SJCRH30 (cell line): ENCODE data around the gene DISC1. TPM values are rescaled to one million over a fixed set of nuclear protein-coding genes. Genes with fewer than 3 reads are reported as not detected.
"Not testable (repeated sequence)": the region's sequence is repeated elsewhere in the genome, so short reads cannot be mapped to it uniquely, and the experiment has no call there.

Experiments used
- DNase-seq, 2 experiments: peaks; one replicate each; pipeline ENCODE4 v3.0.0-alpha.2; 2015 to 2020
- H3K27ac ChIP-seq: fragments of 250-450 bp; sonication (Bioruptor Pico); 2 replicates; pipeline ENCODE4 v1.5.1; 2020; ENCODE audit warnings: mild to moderate bottlenecking, moderate library complexity
- H3K27me3 ChIP-seq: fragments of 250-450 bp; sonication (Bioruptor Pico); 2 replicates; pipeline ENCODE4 v1.5.1; 2020; ENCODE audit warnings: mild to moderate bottlenecking, moderate library complexity
- H3K36me3 ChIP-seq: fragments of 250-450 bp; sonication (Bioruptor Pico); 2 replicates; pipeline ENCODE4 v1.5.1; 2020; ENCODE audit warnings: mild to moderate bottlenecking, moderate library complexity
- H3K4me1 ChIP-seq: fragments of 250-450 bp; sonication (Bioruptor Pico); 2 replicates; pipeline ENCODE4 v1.5.1; 2020; ENCODE audit warnings: mild to moderate bottlenecking, moderate library complexity
- H3K4me3 ChIP-seq: fragments of 250-450 bp; sonication (Bioruptor Pico); 2 replicates; pipeline ENCODE4 v1.5.1; 2020; ENCODE audit warnings: mild to moderate bottlenecking, moderate library complexity
- H3K9me3 ChIP-seq: fragments of 250-450 bp; sonication (Bioruptor Pico); replicated peaks from 2 replicates; pipeline ENCODE4 v1.5.1; 2020; ENCODE audit warnings: mild to moderate bottlenecking, moderate library complexity
- total RNA-seq: library from RNA; depleted of rRNA; stranded (reverse); fragments of >200 nt; shearing (Covaris generic); gene quantifications from 2 replicates; pipeline ENCODE4 v1.2.3, GENCODE V29; 2014

DISC1 gene
- total RNA-seq, 1 experiment from 2014 or later = 5.3 TPM

DNA sequence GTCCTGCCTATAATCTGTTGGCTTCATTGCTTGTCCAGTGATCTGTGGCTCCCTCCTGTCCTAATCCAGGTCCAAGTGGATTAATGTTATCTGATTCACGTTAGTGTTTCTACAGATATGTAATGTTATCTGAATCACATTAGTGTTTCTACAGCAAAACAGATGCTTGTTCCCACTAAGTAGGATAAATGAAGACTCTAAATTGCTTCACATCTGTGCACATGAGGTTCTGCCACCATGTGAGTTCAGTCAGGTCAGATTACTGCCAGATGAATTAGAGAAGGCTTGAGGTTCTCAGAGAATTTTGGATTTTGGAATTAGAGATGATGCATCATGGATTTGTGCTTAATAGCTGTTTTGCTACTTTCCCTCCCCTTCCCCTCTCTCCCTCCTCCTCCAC, 13.2 kb downstream of the DISC1 start:
- Histone ChIP-seq H3K9me3 (no peaks in the 10 kb centered on the region), H3K36me3 (no peaks in the 10 kb centered on the region), H3K4me1 (peaks cover 23% of the 10 kb centered on the region), H3K4me3 (no peak overlapping the region), H3K27me3 (no peaks in the 10 kb centered on the region), H3K27ac (no peak overlapping the region)
- peak in 1 of 2 experiments; percentile 20 for DNase-seq

DNA sequence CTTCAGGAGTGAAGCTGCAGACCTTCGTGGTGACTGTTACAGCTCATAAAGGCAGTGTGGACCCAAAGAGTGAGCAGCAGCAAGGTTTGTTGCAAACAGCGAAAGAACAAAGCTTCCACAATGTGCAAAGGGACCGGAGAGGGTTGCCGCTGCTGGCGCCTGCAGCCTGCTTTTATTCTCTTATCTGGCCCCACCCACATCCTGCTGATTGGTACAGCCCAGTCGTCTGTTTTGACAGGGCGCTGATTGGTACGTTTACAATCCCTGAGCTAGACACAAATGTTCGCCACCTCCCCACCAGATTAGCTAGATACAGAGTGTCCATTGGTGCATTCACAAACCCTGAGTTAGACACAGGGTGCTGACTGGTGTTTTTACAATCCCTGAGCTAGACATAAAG, 14.9 kb downstream of the DISC1 start:
- H3K4me1 ChIP-seq, H3K27me3 ChIP-seq, DNase-seq, H3K4me3 ChIP-seq, H3K36me3 ChIP-seq, H3K9me3 ChIP-seq, H3K27ac ChIP-seq: not testable (repeated sequence)

DNA sequence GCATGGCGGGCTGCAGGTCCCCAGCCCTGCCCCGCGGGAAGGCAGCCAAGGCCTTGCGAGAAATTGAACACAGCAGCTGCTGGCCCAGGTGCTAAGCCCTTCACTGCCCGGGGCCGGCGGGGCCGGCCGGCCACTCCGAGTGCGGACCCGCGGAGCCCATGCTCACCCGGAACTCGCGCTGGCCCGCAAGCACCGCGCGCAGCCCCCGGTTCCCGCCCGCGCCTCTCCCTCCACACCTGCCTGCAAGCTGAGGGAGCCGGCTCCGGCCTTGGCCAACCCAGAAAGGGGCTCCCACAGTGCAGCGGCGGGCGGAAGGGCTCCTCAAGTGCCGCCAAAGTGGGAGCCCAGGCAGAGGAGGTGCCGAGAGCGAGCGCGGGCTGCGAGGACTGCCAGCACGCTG, 15.5 kb downstream of the DISC1 start:
- H3K27ac ChIP-seq, H3K36me3 ChIP-seq, DNase-seq, H3K4me1 ChIP-seq, H3K4me3 ChIP-seq, H3K9me3 ChIP-seq, H3K27me3 ChIP-seq: not testable (repeated sequence)

GRCh38 chr1:231642618-231643017, 16.0 kb downstream of the DISC1 start:
- Histone ChIP-seq H3K9me3 (no peaks in the 10 kb centered on the region; the same call in 1 of the 2 replicates), H3K27ac (no peak overlapping the region), H3K27me3 (no peaks in the 10 kb centered on the region), H3K36me3 (no peaks in the 10 kb centered on the region), H3K4me3 (no peak overlapping the region), H3K4me1 (peaks cover 7% of the 10 kb centered on the region)
- DNase-seq = no peak

- H3K27ac ChIP-seq = no peak overlapping the region
Measured at GRCh38 chr1:231643071-231643934, 16.7 kb downstream of the DISC1 start.

GRCh38 chr1:231643935-231644237, 17.3 kb downstream of the DISC1 start:
- no peak overlapping the region for H3K27ac ChIP-seq
- H3K27me3 ChIP-seq = no peaks in the 10 kb centered on the region
- no peaks in the 10 kb centered on the region; the same call in 1 of the 2 replicates for H3K9me3 ChIP-seq
- peaks cover 7% of the 10 kb centered on the region for H3K4me1 ChIP-seq
- no peak for DNase-seq
- no peaks in the 10 kb centered on the region for H3K36me3 ChIP-seq
- no peak overlapping the region for H3K4me3 ChIP-seq

More at GRCh38 chr1:231643071-231643934, 16.7 kb downstream of the DISC1 start:
- Histone ChIP-seq H3K36me3 (no peaks in the 10 kb centered on the region), H3K9me3 (no peaks in the 10 kb centered on the region; the same call in 1 of the 2 replicates), H3K4me1 (peaks cover 7% of the 10 kb centered on the region), H3K4me3 (no peak overlapping the region), H3K27me3 (no peaks in the 10 kb centered on the region)
- DNase-seq = no peak

DNA sequence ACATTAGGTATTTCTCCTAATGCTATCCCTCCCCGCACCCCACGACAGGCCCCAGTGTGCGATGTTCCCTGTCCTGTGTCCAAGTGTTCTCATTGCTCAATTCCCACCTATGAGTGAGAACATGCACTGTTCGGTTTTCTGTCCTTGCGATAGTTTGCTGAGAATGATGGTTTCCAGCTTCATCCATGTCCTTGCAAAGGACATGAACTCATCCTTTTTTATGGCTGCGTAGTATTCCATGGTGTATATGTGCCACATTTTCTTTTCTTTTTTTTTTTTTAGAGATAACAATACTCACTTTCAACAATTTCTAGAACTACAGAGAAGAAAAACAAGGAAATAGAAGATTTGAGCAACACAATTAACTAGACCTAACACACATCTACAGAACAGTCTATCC, 19.0 kb downstream of the DISC1 start:
- DNase-seq, H3K27me3 ChIP-seq, H3K4me3 ChIP-seq, H3K4me1 ChIP-seq, H3K27ac ChIP-seq, H3K36me3 ChIP-seq, H3K9me3 ChIP-seq: not testable (repeated sequence)

DNA sequence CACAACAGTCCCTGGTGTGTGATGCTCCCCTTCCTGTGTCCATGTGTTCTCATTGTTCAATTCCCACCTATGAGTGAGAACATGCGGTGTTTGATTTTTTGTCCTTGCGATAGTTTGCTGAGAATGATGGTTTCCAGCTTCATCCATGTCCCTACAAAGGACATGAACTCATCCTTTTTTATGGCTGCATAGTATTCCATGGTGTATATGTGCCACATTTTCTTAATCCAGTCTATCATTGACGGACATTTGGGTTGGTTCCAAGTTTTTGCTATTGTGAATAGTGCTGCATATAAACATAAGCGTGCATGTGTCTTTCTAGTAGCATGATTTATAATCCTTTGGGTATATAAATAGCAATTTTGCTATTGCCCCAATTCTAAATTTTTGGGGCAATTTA, 19.6 kb downstream of the DISC1 start:
- not testable (repeated sequence) for H3K36me3 ChIP-seq, H3K9me3 ChIP-seq, H3K27ac ChIP-seq, H3K4me3 ChIP-seq, DNase-seq, H3K4me1 ChIP-seq, H3K27me3 ChIP-seq

GRCh38 chr1:231651621-231652260, 25.2 kb downstream of the DISC1 start:
- not testable (repeated sequence) for H3K4me3 ChIP-seq, H3K36me3 ChIP-seq, DNase-seq, H3K27me3 ChIP-seq, H3K9me3 ChIP-seq, H3K4me1 ChIP-seq, H3K27ac ChIP-seq

DNA sequence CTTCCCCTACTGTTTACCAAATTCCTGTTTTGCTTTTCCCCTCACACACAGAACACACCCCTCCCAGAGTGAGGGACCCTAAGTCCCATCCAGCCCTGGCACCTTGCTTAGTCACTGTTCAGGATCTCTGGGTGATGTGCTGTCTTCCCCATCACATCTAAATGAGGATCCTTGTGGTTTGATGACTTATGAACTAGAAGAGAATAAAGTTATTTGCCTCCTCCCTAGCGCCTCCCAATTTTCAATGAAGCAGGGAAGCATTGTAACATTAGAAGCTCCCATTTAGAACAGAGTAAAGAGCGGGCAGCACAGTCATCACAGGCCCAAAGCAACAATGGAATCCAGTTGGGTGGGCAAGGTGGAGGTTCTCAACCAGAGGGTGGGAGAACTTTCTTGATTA, 27.0 kb downstream of the DISC1 start:
- no peak overlapping the region for H3K27ac ChIP-seq
- H3K27me3 ChIP-seq = no peaks in the 10 kb centered on the region
- no peaks in the 10 kb centered on the region for H3K4me1 ChIP-seq
- peaks cover 4% of the 10 kb centered on the region for H3K9me3 ChIP-seq
- no peak for DNase-seq
- no peak overlapping the region for H3K4me3 ChIP-seq
- H3K36me3 ChIP-seq = no peaks in the 10 kb centered on the region

DNA sequence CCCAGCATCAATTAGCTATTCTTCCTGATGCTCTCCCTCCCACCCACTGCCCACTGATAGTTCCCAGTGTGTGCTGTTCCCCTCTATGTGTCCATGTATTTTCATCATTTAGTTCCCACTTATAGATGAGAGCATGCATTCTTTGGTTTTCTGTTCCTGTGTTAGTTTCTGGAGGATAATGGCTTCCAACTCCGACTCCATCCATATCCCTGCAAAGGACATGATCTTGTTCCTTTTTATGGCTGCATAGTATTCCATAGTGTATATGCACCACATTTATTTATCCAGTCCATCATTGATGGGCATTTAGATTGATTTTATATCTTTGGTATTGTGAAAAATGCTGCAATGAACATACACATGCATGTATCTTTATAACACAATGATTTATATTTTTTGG, 30.2 kb downstream of the DISC1 start:
- Histone ChIP-seq H3K27ac (no peak overlapping the region), H3K27me3 (no peaks in the 10 kb centered on the region), H3K4me3 (no peak overlapping the region), H3K36me3 (no peaks in the 10 kb centered on the region), H3K9me3 (peaks cover 4% of the 10 kb centered on the region), H3K4me1 (no peaks in the 10 kb centered on the region)
- DNase-seq = no peak

- H3K27ac ChIP-seq, H3K36me3 ChIP-seq, H3K4me3 ChIP-seq, H3K27me3 ChIP-seq, H3K4me1 ChIP-seq, DNase-seq, H3K9me3 ChIP-seq: not testable (repeated sequence)
Measured at GRCh38 chr1:231658223-231658622, 31.6 kb downstream of the DISC1 start.

DNA sequence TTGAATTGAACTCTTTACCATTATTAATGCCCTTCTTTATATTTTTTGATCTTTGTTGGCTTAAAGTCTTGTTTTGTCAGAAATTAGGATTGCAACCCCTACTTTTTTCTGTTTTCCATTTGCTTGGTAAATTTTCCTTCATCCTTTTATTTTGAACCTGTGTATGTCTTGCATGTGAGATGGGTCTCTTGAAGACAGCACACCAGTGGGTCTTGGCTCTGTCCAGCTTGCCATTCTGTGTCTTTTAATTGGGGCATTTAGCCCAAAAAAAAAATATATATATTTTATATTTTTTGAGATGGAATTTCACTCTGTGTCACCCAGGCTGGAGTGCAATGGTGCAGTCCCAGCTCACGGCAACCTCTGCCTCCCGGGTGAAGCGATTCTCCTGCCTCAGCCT, 33.6 kb downstream of the DISC1 start:
- no peak for DNase-seq
- Histone ChIP-seq H3K4me1 (no peaks in the 10 kb centered on the region), H3K36me3 (no peaks in the 10 kb centered on the region), H3K9me3 (peaks cover 6% of the 10 kb centered on the region), H3K27ac (no peak overlapping the region), H3K4me3 (no peak overlapping the region), H3K27me3 (no peaks in the 10 kb centered on the region)

GRCh38 chr1:231663211-231663792, 36.7 kb downstream of the DISC1 start:
- peak in 1 of 2 experiments; percentile 13 for DNase-seq
- H3K36me3 ChIP-seq = no peaks in the 10 kb centered on the region
- H3K27me3 ChIP-seq = no peaks in the 10 kb centered on the region
- no peak overlapping the region for H3K4me3 ChIP-seq
- peaks cover 3% of the 10 kb centered on the region for H3K9me3 ChIP-seq
- H3K4me1 ChIP-seq = no peaks in the 10 kb centered on the region
- no peak overlapping the region for H3K27ac ChIP-seq

GRCh38 chr1:231665101-231665500, 38.5 kb downstream of the DISC1 start:
- no peak overlapping the region for H3K27ac ChIP-seq
- no peaks in the 10 kb centered on the region for H3K4me1 ChIP-seq
- peaks cover 3% of the 10 kb centered on the region; the same call in 1 of the 2 replicates for H3K9me3 ChIP-seq
- H3K4me3 ChIP-seq = no peak overlapping the region
- no peak for DNase-seq
- no peaks in the 10 kb centered on the region for H3K27me3 ChIP-seq
- H3K36me3 ChIP-seq = no peaks in the 10 kb centered on the region
